ENCODE results near the gene GOLGA6L25.
"Not testable (repeated sequence)": the region's sequence is repeated elsewhere in the genome, so short reads cannot be mapped to it uniquely, and the experiment has no call there.

GOLGA6L25 gene

GRCh38 chr15:28553268-28553667 is at the start of gene GOLGA6L25:
Gene GOLGA6L25 (plus strand): TSS chr15:28553568. CDS start chr15:28553629, 61 bp downstream.
- not testable (repeated sequence) for DNase-seq (ENCODE audit: low spot score)

DNA sequence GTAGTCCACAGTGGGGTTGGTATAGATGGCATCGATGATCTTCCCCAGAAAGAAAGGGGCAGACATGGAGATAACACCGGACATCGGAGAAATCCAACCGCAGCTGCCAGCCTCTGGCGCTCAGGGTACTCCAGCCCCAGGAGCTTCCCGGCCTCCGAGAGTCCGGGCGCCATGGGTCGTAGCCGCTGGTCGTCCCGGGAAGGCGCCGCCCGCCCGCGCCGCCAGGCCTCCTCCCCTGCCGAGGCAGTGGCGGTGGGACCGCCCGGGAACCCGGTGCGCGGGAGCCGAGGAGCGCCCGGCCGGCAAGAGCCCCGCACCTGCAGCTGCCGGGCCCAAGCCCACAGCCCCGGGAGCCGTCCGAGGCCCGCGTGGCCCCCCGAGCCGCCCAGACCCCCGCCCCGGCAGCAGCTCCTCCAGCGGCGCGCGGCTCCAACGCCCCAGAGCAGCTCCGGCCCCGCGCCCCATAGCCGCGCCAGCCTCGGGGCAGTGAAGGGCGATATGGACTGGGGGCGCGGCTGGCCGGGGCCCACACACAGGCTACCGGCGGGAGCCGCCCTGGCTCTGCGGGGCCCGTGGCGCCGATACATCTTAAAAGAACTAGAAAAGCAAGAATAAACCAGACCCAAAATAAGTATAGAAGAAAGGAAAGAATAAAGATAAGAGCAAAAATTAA is 45.0 kb upstream of the GOLGA6L25 start:
- DNase-seq (ENCODE audit: low spot score), result not testable (repeated sequence)

GRCh38 chr15:28514128-28514527 is 39.2 kb upstream of the GOLGA6L25 start:
- not testable (repeated sequence) for DNase-seq (ENCODE audit: low spot score)

DNA sequence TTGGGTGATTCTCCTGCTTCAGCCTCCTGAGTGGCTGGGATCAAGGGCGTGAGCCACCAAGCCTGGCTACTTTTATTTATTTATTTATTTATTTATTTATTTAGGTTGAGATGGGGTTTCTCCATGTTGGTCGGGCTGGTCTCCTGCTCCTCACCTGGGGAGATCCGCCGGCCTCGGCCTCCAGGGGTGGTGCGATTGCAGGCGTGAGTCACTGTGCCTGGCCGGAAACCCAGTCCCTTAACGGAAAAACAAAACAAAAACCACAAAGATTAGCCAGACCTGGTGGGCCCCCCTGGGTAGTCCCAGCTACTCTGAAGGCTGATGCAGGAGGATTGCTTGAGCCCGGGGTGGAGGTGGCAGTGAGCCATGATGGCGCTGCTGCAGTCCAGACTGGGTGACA is 38.2 kb upstream of the GOLGA6L25 start:
- DNase-seq (ENCODE audit: low spot score), result not testable (repeated sequence)

- not testable (repeated sequence) for DNase-seq (ENCODE audit: low spot score)
These were observed 20.4 kb upstream of the GOLGA6L25 start, which contains the start of gene GOLGA8G for GRCh38 chr15:28532954-28533353. Gene GOLGA8G (minus strand): TSS chr15:28532971. CDS start chr15:28532909, 62 bp downstream.

DNA sequence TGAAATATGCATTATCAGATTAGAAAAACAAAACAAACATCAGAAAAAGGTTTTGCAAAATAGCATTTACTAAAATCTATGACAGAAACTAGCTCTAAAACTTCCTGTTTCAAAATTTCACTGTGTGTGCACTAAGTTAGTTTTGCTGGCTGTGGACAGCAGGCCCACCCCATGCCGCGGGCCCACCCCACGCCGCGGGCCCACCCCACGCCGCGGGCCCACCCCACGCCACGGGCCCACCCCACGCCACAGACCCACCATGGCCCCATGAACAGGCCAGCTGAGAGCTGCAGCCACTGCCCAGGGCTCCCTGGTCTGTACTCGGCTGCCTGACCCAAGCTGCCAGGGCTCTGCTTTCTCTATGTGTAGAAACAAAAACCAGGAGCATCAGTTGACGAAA is 20.0 kb downstream of the GOLGA6L25 start:
- not testable (repeated sequence) for DNase-seq (ENCODE audit: low spot score)

GRCh38 chr15:28588977-28589606 is 35.7 kb downstream of the GOLGA6L25 start:
- DNase-seq (ENCODE audit: low spot score), result not testable (repeated sequence)

GRCh38 chr15:28589769-28590168 is 36.4 kb downstream of the GOLGA6L25 start:
- DNase-seq (ENCODE audit: low spot score), result not testable (repeated sequence)

GRCh38 chr15:28592395-28592794 is 39.0 kb downstream of the GOLGA6L25 start:
- DNase-seq (ENCODE audit: low spot score), result not testable (repeated sequence)

GRCh38 chr15:28593424-28594129 is 40.2 kb downstream of the GOLGA6L25 start:
- DNase-seq (ENCODE audit: low spot score), result not testable (repeated sequence)

GRCh38 chr15:28597471-28597870 is 44.1 kb downstream of the GOLGA6L25 start:
- not testable (repeated sequence) for DNase-seq (ENCODE audit: low spot score)

GRCh38 chr15:28598209-28598608 is 44.8 kb downstream of the GOLGA6L25 start:
- not testable (repeated sequence) for DNase-seq (ENCODE audit: low spot score)

DNA sequence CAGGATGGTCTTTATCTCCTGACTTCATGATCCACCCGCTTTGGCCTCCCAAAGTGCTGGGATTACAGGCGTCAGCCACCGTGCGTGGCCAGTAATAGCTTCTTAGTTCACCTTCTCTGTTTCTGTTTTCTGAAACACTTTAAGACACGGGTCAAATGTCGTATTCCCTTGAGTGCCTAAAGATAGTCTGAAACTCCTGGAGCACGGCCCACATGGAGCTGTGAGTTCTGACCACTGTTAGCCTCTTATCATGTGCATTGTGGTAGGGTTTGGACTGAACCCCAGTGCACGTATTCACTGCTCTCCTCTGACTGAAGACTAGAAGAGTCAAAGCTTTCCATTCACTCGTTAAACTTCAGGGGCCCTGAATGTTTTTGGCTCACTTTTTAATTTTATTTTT is 48.8 kb downstream of the GOLGA6L25 start:
- not testable (repeated sequence) for DNase-seq (ENCODE audit: low spot score)

Measured in hepatic stellate cell (primary cell).